AG04450 (cell line): ENCODE results near the gene STARD13. TPM values are rescaled to one million over a fixed set of nuclear protein-coding genes. Genes with fewer than 3 reads are reported as not detected.
A peak's percentile ranks its signal among the peaks of the same experiment; 100 is the strongest.

ENCODE experiments used
- CTCF ChIA-PET: fragments of 300-600, 350-600 bp; formaldehyde crosslinking; extraction: SDS; loops from one replicate; lab custom pipeline; 2022; ENCODE audit warnings: antibody characterized with exemption, inconsistent platforms; lab: Charles Lee
- POLR2A ChIA-PET: fragments of 350-600 bp; formaldehyde crosslinking; extraction: SDS; loops from one replicate; lab custom pipeline; 2021; ENCODE audit warnings: antibody characterized with exemption, inconsistent platforms; lab: Yijun Ruan, JAX
- DNase-seq: peaks from one replicate; pipeline ENCODE4 v3.0.0-alpha.2; 2011; ENCODE audit warnings: low read depth, low spot score
- H3K27ac ChIP-seq: one replicate; pipeline ENCODE4 v1.5.1; 2012; ENCODE audit warnings: low read depth, low read length, control low read depth
- H3K27me3 ChIP-seq: one replicate; pipeline ENCODE4 v1.6.0; 2012; ENCODE audit warnings: low read length; ENCODE audit not compliant: control insufficient read depth, insufficient read depth
- H3K4me3 ChIP-seq: 2 replicates; pipeline ENCODE4 v1.5.1; 2011; ENCODE audit warnings: mild to moderate bottlenecking, low read depth, low read length, control low read depth
- H3K9me3 ChIP-seq: 2 replicates; pipeline ENCODE4 v1.5.1; 2012; ENCODE audit warnings: low read length; ENCODE audit not compliant: control insufficient read depth, insufficient read depth
- CTCF ChIP-seq: IDR thresholded peaks from 2 replicates; pipeline ENCODE4 v1.5.1; 2011; ENCODE audit warnings: low read depth, low read length, control low read depth, inconsistent platforms
- polyA plus RNA-seq: library from polyadenylated mRNA; depleted of rRNA; stranded (reverse); fragments of >200 nt; gene quantifications from 2 replicates; pipeline ENCODE4 v1.2.3, GENCODE V29; 2011

The STARD13 gene
- polyA plus RNA-seq, 1 experiment: 27.7 TPM

DNA sequence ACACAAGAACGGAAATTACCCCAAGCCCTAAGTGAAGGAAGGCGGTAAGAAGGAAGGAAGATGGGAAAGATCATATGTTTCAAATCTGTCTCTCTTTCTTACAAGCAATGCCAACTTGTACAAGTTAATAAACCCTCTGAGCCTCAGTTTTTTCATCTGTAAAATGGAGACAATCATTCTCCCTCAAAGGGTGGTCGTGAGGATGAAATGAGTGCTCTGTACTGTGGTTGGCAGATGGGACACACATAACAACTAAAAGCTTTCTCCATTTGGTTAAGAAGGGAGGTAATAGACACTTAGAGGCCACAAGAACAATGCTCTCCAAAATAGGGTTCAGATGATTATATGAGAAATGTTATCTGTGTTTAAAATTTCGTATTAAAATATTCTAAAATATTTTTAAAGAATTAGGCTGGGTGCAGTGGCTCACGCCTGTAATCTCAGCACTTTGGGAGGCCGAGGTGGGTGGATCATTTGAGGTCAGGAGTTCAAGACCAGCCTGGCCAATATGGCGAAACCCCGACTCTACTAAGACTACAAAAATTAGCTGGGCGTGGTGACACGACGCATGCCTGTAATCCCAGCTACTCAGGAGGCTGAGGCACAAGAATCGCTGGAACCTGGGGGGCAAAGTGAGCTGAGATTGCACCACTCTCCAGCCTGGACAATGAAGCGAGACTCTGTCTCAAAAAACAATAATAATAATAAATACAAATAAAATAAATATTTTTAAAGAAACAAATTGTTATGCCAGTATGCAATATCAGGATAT, 89.7 kb downstream of the STARD13 start:
- no peaks in the 10 kb centered on the region for H3K9me3 ChIP-seq
- H3K4me3 ChIP-seq: peak overlapping the region; percentile 1; the same call in 1 of the 2 replicates
- TF ChIP-seq CTCF: no peak
- no peaks in the 10 kb centered on the region for H3K27me3 ChIP-seq
- peak overlapping the region; percentile 90 for H3K27ac ChIP-seq
- no peak for DNase-seq
- ChIA-PET POLR2A (interaction anchor here (0.7 kb wide), 1 partner anchor 18 kb away, joined by 3 read pairs; no protein-coding TSS in a partner anchor), CTCF (interaction anchor here (1.5 to 2.1 kb wide), 2 partner anchors 32 to 347 kb away, joined by 5 to 7 read pairs; no protein-coding TSS in a partner anchor)

- Histone ChIP-seq H3K27ac (peak overlapping the region; percentile 90), H3K4me3 (peak overlapping the region; percentile 1; the same call in 1 of the 2 replicates), H3K9me3 (no peaks in the 10 kb centered on the region), H3K27me3 (no peaks in the 10 kb centered on the region)
- TF ChIP-seq CTCF: no peak
- ChIA-PET CTCF (no interaction called here), POLR2A (interaction anchor here (0.7 to 1.1 kb wide), 2 partner anchors 19 kb away, joined by 3 to 4 read pairs; no protein-coding TSS in a partner anchor)
- peak; percentile 79 for DNase-seq
Observed at GRCh38 chr13:33194820-33195692, 90.5 kb downstream of the STARD13 start.

DNA sequence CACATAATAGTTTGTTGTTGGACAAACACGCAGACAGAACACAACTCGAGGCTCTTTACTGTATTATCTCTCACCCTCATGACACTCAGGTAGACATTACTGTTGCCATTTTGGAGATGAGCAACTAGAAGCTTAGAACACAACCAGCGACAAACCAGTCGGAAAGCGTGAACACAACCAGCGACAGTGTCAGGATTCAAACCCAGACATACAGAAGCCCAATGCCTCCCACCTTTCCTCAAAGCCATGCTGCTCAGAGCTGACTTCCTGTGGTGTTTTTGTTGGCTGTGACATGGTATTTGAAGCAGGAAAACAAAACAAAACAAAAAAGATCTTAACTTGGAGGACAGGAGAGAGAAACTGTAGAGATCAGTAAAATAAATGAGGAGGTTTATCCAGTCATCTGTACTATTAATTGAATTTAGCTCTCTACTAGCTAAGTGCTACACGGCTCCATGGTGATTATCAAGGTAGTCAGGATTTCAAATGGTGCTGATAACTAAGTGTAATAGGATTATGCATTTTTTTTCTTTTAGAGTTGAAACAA, 92.1 kb downstream of the STARD13 start:
- Histone ChIP-seq H3K4me3 (no peak overlapping the region), H3K27ac (no peak overlapping the region), H3K27me3 (no peaks in the 10 kb centered on the region), H3K9me3 (no peaks in the 10 kb centered on the region)
- TF ChIP-seq CTCF: no peak
- no peak for DNase-seq
- ChIA-PET CTCF (interaction anchor here (0.8 to 0.9 kb wide), 2 partner anchors 35 to 531 kb away, joined by 3 to 4 read pairs; no protein-coding TSS in a partner anchor), POLR2A (interaction anchor here (0.6 to 1.1 kb wide), 2 partner anchors 21 to 136 kb away, joined by 4 to 6 read pairs; no protein-coding TSS in a partner anchor)

DNA sequence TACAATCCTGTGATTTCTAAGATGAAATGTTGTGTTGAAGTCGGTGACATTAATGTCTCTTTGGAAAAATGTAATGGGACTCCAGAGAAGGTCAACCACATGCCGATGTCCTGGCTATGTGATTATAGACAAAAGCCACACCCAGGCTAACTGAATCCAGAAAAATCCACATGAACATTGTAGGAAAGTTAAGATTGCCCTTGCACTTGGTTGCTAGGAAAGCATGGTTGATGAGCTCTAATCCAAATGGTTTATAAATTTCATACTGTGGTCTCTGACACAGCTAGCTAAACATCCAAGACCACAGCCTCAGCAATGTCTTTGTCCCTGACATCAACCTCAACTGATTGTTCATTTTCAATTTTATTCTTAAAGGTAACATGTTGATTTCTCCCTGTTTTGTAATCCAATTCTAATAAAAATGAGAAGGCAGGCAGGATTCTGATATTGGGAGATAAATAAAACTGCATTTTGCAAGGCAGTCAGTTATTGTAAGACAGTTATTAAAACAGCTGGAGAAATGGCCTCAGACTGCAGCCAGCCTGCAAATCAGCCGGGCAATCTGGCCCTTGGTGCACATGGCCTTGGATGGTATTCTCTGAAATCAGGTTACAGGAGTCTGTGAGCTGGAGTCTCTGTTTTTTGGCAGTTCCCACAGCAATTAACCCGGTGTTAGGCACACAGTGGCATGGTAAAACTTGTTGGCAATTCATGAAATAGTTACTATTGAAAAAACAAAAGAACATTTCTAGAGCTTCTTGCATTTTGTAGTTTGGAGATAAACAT, 93.9 kb downstream of the STARD13 start:
- POLR2A ChIA-PET: interaction anchor here (0.5 to 1.4 kb wide), 2 partner anchors 64 to 351 kb away, joined by 3 read pairs; no protein-coding TSS in a partner anchor

More for the DNA sequence above, 93.9 kb downstream of the STARD13 start:
- TF ChIP-seq CTCF: no peak
- Histone ChIP-seq H3K27me3 (no peaks in the 10 kb centered on the region), H3K4me3 (no peak overlapping the region), H3K9me3 (no peaks in the 10 kb centered on the region), H3K27ac (peak overlapping the region; percentile 68)
- CTCF ChIA-PET: no interaction called here
- no peak for DNase-seq
